CD4-positive, alpha-beta T cell (primary cell): ENCODE results near the gene LIG1. TPM values are rescaled to one million over a fixed set of nuclear protein-coding genes. Genes with fewer than 3 reads are reported as not detected.

Source experiments
- ATAC-seq: fragments of 200-7000 bp; cut with Tn5 transposase; one replicate; pipeline ENCODE4 v1.10.0; 2022; ENCODE audit warnings: mild to moderate bottlenecking; ENCODE audit not compliant: poor library complexity
- CTCF ChIA-PET: fragments of 350-600 bp; sonication (Branson Sonifier 250); formaldehyde crosslinking; loops from one replicate; lab custom pipeline; 2021; ENCODE audit warnings: antibody characterized with exemption, inconsistent platforms; lab: Charles Lee
- POLR2A ChIA-PET: fragments of 350-600 bp; sonication (Branson Sonifier 250); formaldehyde crosslinking; loops from one replicate; lab custom pipeline; 2021; ENCODE audit warnings: antibody characterized with exemption, inconsistent platforms; lab: Charles Lee
- DNase-seq, 14 experiments: peaks; one replicate each; pipeline ENCODE4 v3.0.0-alpha.2; 2013 to 2020; ENCODE audit warnings: mixed read lengths in 2 of 14
- H3K27ac ChIP-seq, 2 donors: one replicate each; pipeline versions ENCODE4 v1.5.1 to v1.7.0; 2013; ENCODE audit warnings: low read length in 2 of 2, low read depth in 1 of 2, mild to moderate bottlenecking in 1 of 2
- H3K27me3 ChIP-seq, 2 experiments: 1 replicate in 1 of 2; 2 replicates in 1 of 2; pipeline versions ENCODE4 v1.6.1 to v1.7.0; 2013; ENCODE audit warnings: low read length in 2 of 2, control low read depth in 1 of 2, mild to moderate bottlenecking in 1 of 2, moderate library complexity in 1 of 2; ENCODE audit not compliant: insufficient read depth in 2 of 2, control insufficient read depth in 1 of 2
- H3K36me3 ChIP-seq: one replicate; pipeline ENCODE4 v1.6.1; 2013; ENCODE audit warnings: low read length, control low read depth; ENCODE audit not compliant: insufficient read depth
- H3K4me1 ChIP-seq: one replicate; pipeline ENCODE4 v1.6.1; 2013; ENCODE audit warnings: low read length, control low read depth; ENCODE audit not compliant: insufficient read depth
- H3K4me3 ChIP-seq: one replicate; pipeline ENCODE4 v1.5.1; 2013; ENCODE audit warnings: mild to moderate bottlenecking, low read length, moderate library complexity
- H3K9me3 ChIP-seq, 2 experiments: 1 replicate in 1 of 2; 2 replicates in 1 of 2; pipeline versions ENCODE4 v1.6.1 to v1.7.0; 2013; ENCODE audit warnings: low read length in 2 of 2, mild to moderate bottlenecking in 2 of 2, control low read depth in 1 of 2, moderate library complexity in 1 of 2; ENCODE audit not compliant: control insufficient read depth in 1 of 2, insufficient read depth in 1 of 2
- H3K27ac Mint-ChIP-seq: one replicate; pipeline ENCODE4 v1.8.0; 2020; ENCODE audit warnings: mixed read lengths
- H3K27me3 Mint-ChIP-seq: one replicate; pipeline ENCODE4 v1.8.0; 2021; ENCODE audit warnings: mixed read lengths
- H3K36me3 Mint-ChIP-seq: one replicate; pipeline ENCODE4 v1.8.0; 2021; ENCODE audit warnings: low read depth, mixed read lengths
- H3K4me1 Mint-ChIP-seq: one replicate; pipeline ENCODE4 v1.8.0; 2021; ENCODE audit warnings: low read depth, mixed read lengths
- H3K4me3 Mint-ChIP-seq: one replicate; pipeline ENCODE4 v1.8.0; 2020; ENCODE audit warnings: mild to moderate bottlenecking, mixed read lengths
- H3K9me3 Mint-ChIP-seq: one replicate; pipeline ENCODE4 v1.8.0; 2020; ENCODE audit warnings: mixed read lengths
- intact Hi-C, 2 experiments: fragments of 100-400 bp; cut with DNase I in 1 of 2; cut with micrococcal nuclease in 1 of 2; formaldehyde crosslinking; loops; one replicate each; pipeline versions ENCODE4 v1.15.1 to v1.9.0; 2023 to 2025; cut with DNase I, micrococcal nuclease
- total RNA-seq, 174 experiments: library from RNA in 2 of 174; stranded (reverse) in 2 of 174; gene quantifications; one replicate each; pipeline ENCODE4 v1.2.3 and lab custom pipeline; 2021 to 2026
- TF ChIP-seq, protein P1 (sequence below): fragments of 200-600 bp; IDR thresholded peaks from one replicate; pipeline ENCODE4 v1.8.0; 2022; ENCODE audit warnings: antibody characterized with exemption, mild to moderate bottlenecking

The LIG1 gene
- total RNA-seq, 2 experiments from 2014 or later, result 62.8 to 70.7 TPM

DNA sequence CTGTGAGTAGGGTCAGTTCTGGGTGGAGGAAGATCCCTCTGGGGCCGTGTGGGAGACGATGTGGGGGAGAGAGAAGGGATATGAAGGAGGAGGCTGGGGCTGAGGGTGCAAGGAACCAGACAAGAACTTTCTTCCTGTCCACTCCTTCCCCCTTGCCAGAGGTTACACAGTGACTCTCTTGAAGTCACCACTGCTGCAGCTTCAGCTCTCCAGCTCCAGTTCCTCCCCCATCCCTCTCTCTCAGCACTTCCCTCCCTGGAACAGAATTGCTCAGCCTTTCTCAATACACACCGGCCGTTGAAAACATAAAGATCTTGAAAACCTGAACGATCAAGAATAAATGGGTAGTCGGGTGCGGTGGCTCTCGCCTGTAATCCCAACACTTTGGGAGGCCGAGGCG is 5.4 kb upstream of the LIG1 start:
- intact Hi-C loops, result loop anchor here in 1 of 2 experiments (10.0 kb wide), 1 partner anchor 69 kb away; no protein-coding TSS in a partner anchor
- Mint-ChIP-seq H3K4me3 (no peak overlapping the region), H3K36me3 (peaks cover 43% of the 10 kb centered on the region), H3K27ac (no peak overlapping the region), H3K4me1 (peaks cover 17% of the 10 kb centered on the region), H3K9me3 (no peaks in the 10 kb centered on the region), H3K27me3 (no peaks in the 10 kb centered on the region)
- H3K4me1 ChIP-seq, result peaks cover 9% of the 10 kb centered on the region
- DNase-seq (no peak), ATAC-seq (no peak)
- H3K27ac ChIP-seq, result no peak overlapping the region
- H3K9me3 ChIP-seq, result no peaks in the 10 kb centered on the region
- no peaks in the 10 kb centered on the region for H3K27me3 ChIP-seq
- POLR2A ChIA-PET, result no interaction called here
- CTCF ChIA-PET, result interaction anchor here (1.6 kb wide), 1 partner anchor 84 kb away, joined by 4 read pairs; no protein-coding TSS in a partner anchor
- TF ChIP-seq, protein P1, sequence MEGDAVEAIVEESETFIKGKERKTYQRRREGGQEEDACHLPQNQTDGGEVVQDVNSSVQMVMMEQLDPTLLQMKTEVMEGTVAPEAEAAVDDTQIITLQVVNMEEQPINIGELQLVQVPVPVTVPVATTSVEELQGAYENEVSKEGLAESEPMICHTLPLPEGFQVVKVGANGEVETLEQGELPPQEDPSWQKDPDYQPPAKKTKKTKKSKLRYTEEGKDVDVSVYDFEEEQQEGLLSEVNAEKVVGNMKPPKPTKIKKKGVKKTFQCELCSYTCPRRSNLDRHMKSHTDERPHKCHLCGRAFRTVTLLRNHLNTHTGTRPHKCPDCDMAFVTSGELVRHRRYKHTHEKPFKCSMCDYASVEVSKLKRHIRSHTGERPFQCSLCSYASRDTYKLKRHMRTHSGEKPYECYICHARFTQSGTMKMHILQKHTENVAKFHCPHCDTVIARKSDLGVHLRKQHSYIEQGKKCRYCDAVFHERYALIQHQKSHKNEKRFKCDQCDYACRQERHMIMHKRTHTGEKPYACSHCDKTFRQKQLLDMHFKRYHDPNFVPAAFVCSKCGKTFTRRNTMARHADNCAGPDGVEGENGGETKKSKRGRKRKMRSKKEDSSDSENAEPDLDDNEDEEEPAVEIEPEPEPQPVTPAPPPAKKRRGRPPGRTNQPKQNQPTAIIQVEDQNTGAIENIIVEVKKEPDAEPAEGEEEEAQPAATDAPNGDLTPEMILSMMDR, result no peak
- H3K4me3 ChIP-seq, result no peak overlapping the region
- peaks cover 14% of the 10 kb centered on the region for H3K36me3 ChIP-seq

DNA sequence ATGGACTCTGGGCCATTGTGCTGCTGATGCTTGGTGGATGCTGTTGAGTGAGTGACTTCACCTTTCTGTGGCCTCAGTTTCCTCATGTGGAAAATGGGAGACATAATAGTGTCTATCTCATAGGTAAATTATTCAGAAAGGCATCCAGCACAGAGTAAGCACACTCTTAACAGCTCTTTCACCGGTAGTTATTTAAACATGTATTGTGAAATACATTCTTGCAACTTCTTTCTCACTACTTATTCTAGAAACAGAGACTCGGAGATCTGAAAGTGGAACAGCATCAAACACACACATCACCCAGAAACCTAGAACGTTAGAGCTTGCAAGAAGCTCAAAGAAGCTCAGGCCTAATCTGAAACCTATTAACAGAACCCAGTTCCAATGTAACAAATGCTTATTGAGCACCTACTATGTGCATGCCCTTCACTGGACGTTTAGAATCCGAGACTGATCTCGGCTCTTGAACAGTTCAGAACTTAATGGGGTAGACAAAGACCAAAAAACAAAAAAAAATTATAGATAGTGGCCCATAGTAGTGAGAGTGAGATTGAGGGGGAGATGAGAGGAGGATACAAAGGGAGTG is 4.4 kb upstream of the LIG1 start:
- intact Hi-C loops, result loop anchor here in 1 of 2 experiments (10.0 kb wide), 1 partner anchor 70 kb away; no protein-coding TSS in a partner anchor

DNA sequence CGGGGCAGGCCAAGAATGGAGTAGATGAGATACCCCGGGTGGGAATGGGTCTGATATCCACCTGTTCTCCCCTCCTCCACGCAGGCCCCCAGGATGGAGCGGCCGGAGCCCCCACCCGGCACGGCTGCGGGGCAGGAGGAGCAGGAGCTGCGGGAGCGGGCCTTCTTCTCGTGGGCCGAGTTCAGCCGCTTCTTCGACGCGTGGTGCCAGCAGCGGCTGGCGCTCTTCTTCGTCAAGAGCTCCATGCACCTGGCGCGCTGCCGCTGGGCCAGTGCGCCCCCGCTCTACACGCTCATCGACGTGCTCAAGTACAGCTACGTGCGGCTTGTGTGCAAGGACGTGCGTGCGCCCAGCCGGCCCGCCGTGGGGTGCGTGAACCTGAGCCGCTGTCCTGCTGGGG is 1.6 kb upstream of the LIG1 start:
- Mint-ChIP-seq H3K9me3 (no peaks in the 10 kb centered on the region), H3K36me3 (peaks cover 50% of the 10 kb centered on the region), H3K4me1 (peaks cover 43% of the 10 kb centered on the region), H3K27me3 (no peaks in the 10 kb centered on the region), H3K4me3 (no peak overlapping the region), H3K27ac (no peak overlapping the region)
- TF ChIP-seq, protein P1, result no peak
- no peak overlapping the region for H3K27ac ChIP-seq
- peak in 1 of 14 experiments; percentile 49 for DNase-seq
- POLR2A ChIA-PET, result interaction anchor here (4.2 kb wide), 1 partner anchor 32 kb away, joined by 28 read pairs; no protein-coding TSS in a partner anchor
- no peak for ATAC-seq
- H3K9me3 ChIP-seq, result no peaks in the 10 kb centered on the region
- CTCF ChIA-PET, result interaction anchor here (3.2 kb wide), 1 partner anchor 88 kb away, joined by 11 read pairs; no protein-coding TSS in a partner anchor
- intact Hi-C loops, result loop anchor here (2.0 to 10.0 kb wide), 3 partner anchors 31 to 83 kb away; partner anchors contain the start of gene CARD8 (in 1 of the 2)
- H3K4me3 ChIP-seq, result no peak overlapping the region
- H3K36me3 ChIP-seq, result peaks cover 14% of the 10 kb centered on the region
- H3K4me1 ChIP-seq, result peaks cover 16% of the 10 kb centered on the region
- H3K27me3 ChIP-seq, result no peaks in the 10 kb centered on the region

More for the DNA sequence above, 4.4 kb upstream of the LIG1 start:
- CTCF ChIA-PET, result interaction anchor here (1.6 kb wide), 1 partner anchor 85 kb away, joined by 4 read pairs; no protein-coding TSS in a partner anchor
- H3K36me3 ChIP-seq, result peaks cover 14% of the 10 kb centered on the region
- no peaks in the 10 kb centered on the region for H3K27me3 Mint-ChIP-seq
- H3K27ac ChIP-seq, result no peak overlapping the region
- H3K4me1 Mint-ChIP-seq, result peaks cover 25% of the 10 kb centered on the region
- DNase-seq (no peak), ATAC-seq (no peak)
- no peaks in the 10 kb centered on the region for H3K9me3 ChIP-seq
- TF ChIP-seq, protein P1, result no peak
- peaks cover 52% of the 10 kb centered on the region for H3K36me3 Mint-ChIP-seq
- H3K27me3 ChIP-seq, result no peaks in the 10 kb centered on the region
- H3K4me3 Mint-ChIP-seq, result no peak overlapping the region
- H3K27ac Mint-ChIP-seq, result no peak overlapping the region
- POLR2A ChIA-PET, result no interaction called here
- no peaks in the 10 kb centered on the region for H3K9me3 Mint-ChIP-seq
- H3K4me1 ChIP-seq, result peaks cover 9% of the 10 kb centered on the region
- no peak overlapping the region for H3K4me3 ChIP-seq
